Stimulated activated CD4-positive, alpha-beta T cell treated with anti-CD3 and anti-CD28 coated beads, Interleukin-15, amount 100 ng/mL, for 24 hours (primary cell): ENCODE data around the gene SPINT3.
"Not testable (repeated sequence)": the region's sequence is repeated elsewhere in the genome, so short reads cannot be mapped to it uniquely, and the experiment has no call there.

Source experiments
- DNase-seq: peaks from one replicate; pipeline ENCODE4 v3.0.0-alpha.2; 2020

Gene SPINT3

GRCh38 chr20:45501600-45501999, 13.8 kb downstream of the SPINT3 start:
- DNase-seq, result no peak

DNA sequence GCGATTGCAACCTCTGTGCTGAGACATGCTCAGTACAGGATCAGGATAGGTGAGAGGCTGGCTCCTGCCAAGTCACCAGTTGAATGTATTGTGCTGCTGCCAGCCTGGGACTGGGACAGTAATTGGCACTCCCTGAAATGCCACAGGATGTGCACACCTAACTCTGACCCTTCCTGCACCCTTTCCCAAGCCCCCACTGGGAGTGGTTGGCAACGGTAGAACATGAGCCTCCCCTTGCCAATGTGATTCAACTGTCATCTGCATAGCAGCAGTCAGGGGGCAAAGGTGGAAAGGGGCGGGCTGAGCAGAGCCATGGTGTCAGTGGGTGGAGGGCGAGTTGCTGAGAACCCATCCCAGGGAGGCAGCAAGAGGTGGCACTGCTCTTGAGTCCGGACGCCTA, 15.4 kb downstream of the SPINT3 start:
- no peak for DNase-seq

GRCh38 chr20:45497971-45498494, 17.4 kb downstream of the SPINT3 start:
- no peak for DNase-seq

DNA sequence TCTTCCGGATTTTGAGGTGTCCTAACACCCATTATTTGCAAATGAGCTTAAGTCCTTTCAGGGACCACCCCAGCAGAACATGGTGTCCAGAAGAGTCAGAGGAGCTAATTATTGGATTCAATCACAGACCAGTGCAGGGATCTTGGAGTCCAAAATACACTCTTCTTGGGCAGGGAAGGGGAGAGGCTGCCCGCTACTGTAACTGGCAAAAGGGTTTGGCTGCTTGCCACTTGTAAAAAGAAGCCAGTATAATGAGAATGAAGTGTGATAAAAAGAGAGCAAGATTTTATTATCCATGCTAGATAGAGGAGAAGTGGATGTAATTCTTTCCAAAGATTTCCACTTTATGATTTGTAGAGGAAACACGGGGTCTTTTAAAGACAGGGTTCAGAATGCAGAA, 19.3 kb downstream of the SPINT3 start:
- no peak for DNase-seq

GRCh38 chr20:45495501-45495941, 19.9 kb downstream of the SPINT3 start:
- DNase-seq, result no peak

DNA sequence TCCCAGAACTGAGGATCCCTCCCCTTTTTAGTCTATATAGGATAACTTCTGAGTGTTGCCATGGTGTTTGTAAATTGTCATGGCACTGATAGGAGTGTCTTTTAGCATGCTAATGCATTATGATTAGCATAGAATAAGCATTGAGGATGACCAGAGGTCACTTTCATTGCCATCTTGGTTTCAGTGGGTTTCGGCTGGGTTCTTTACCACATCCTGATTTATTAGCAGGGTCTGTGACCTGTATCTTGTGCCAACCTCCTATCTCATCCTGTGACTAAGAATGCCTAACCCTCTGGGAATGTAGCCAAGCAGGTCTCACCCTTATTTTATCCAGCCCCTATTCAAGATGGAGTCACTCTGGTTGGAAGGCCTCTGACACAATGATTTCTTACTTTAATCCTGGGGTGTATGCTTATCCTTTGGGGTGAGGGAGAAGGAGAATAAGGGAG, 26.3 kb downstream of the SPINT3 start:
- no peak for DNase-seq

DNA sequence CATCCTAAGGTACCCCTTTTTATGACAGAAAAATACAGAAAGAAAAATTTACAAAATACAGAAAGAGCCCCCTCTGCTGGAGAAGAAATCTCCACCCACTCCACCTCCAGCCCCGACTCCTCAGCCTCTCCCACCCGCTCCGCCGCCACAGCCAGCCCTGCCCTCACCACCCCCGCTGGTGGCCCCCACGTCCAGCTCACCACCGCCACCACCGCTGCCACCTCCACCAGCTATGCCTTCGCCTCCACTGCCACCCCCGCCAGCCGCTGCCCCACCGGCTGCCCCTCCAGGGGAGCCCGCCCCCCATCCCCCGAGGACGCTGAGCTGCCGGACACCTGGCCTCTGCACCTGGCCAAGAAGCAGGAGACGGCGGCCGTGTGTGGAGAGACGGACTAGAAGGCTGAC, 28.2 kb downstream of the SPINT3 start:
- peak; percentile 10 for DNase-seq

DNA sequence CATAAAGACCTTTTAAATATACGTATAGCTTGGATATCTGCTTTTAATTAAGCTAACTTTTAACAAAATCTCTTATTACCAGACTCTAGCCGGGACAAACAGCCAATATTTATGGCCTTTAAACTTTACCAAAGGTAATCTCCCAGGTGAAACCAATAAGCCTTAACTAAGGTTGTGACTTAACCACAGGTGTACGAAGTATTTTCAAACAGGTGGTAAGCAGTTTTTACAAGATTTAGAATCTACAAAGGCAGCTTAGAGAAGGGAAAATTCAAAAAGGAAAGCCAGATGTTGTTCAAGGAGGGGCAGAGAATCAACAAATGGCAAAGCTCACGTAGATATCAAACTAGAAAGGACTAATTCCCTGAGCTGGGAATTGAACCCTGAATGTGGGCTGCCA, 30.0 kb downstream of the SPINT3 start:
- DNase-seq, result no peak

GRCh38 chr20:45484676-45485075, 30.7 kb downstream of the SPINT3 start:
- no peak for DNase-seq

DNA sequence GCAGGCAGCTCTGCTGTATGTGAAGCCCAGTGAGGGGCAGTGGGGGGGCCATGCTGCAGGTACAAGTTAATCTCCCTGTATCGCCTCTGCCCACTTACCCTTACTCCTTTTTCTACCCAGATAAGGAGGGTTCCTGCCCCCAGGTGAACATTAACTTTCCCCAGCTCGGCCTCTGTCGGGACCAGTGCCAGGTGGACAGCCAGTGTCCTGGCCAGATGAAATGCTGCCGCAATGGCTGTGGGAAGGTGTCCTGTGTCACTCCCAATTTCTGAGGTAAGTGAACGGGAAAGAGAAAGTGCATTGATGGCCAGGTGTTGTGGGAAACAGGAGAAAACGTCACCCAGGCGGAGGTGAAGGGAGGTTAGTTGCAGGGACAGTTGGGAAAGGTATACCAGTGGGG, 35.6 kb downstream of the SPINT3 start:
- DNase-seq, result no peak

- not testable (repeated sequence) for DNase-seq
Measured at GRCh38 chr20:45477530-45478148, 37.8 kb downstream of the SPINT3 start.

GRCh38 chr20:45472286-45472685, 43.1 kb downstream of the SPINT3 start:
- not testable (repeated sequence) for DNase-seq

DNA sequence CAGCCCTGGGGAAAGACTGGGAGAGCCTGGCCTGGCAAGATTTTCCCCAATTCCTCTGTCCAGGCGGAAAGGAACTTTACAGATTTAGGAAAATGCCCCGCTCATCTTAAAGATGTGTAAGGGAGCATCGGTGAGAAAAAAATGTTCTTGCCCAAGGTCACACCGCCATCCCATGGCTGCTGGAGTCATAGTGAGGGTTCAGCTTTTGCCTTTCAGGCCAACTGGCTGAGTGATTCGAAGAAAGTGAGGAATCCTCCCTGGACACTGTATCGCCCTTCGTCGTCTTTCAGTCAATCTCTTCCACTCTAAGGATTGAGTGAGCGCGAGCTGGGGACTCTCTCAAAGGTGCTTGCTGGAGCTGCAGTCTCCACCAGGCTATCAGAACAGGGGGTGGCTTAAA, 44.5 kb downstream of the SPINT3 start:
- no peak for DNase-seq

DNA sequence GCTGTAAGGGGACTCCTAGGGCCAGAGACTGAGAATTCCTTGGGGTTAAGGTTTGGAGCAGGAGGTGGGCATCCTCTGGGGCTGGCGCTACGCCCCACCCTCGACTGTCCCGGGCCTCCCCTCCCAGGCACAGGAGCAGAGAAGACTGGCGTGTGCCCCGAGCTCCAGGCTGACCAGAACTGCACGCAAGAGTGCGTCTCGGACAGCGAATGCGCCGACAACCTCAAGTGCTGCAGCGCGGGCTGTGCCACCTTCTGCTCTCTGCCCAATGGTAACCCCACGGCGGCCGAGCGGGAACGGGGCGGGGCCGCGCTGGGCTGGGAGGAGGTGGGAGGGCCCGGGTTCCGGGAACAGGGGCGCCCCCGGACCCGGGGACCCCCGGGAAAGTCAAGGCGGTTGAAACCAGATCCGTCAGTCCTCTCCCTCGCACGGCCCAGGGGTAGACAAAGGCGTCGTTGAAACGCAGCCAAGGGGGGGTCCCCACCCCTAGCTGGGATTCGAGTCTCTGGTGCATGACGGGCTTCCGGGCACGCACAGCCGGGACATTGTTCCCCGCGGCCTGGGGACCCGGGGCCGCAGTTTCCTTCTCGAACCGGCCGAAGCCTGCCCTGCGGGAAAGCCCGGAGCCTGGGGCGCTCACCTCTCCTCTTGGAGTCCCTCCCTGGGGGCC, 45.0 kb downstream of the SPINT3 start:
- peak; percentile 56 for DNase-seq

GRCh38 chr20:45469336-45470261, 45.8 kb downstream of the SPINT3 start, which contains the start of gene WFDC2:
Gene WFDC2 (plus strand): TSS chr20:45469753. CDS start chr20:45469782, 29 bp downstream.
- DNase-seq, result peak; percentile 18

DNA sequence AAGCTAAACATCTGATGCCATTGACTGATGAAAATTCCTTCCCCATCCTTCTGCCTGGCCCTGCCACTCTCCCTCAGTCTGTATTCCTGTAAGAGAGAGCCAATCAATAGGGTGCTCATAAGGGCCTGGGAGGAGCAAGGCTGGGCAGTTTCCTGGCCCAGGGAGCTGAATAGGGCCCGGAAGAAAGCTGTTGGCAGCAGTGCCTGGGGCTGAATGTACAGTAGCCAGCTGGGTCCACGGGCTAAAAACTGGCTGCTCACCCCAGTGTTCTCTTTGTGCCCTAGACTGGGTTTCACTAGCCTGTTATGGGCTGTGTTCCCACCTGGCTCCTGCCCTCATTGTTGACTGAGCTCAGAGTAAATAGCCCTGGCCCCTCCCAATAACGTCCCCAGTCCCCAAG, 47.6 kb downstream of the SPINT3 start:
- DNase-seq, result no peak

- DNase-seq, result no peak
Measured at GRCh38 chr20:45467172-45467571, 48.2 kb downstream of the SPINT3 start.

- DNase-seq, result no peak
Measured at GRCh38 chr20:45465491-45466266, 49.7 kb downstream of the SPINT3 start.

DNA sequence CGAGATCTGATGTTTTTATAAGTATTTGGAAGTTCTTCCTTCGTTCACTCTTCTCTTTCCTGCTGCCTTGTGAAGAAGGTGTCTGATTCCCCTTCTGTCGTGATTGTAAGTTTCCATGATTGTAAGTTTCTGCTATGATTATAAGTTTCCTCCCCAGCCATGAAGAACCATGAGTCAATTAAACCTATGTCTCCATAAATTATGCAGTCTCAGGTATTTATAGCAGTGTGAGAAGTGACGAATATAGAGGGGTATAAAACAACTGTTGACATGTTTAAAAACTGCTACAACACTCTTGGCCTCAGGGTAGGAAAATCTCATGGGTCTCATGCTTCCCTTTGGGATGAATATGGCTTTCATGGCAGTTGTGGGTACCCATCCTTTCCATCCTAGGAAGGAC, 51.7 kb downstream of the SPINT3 start:
- DNase-seq, result no peak

DNA sequence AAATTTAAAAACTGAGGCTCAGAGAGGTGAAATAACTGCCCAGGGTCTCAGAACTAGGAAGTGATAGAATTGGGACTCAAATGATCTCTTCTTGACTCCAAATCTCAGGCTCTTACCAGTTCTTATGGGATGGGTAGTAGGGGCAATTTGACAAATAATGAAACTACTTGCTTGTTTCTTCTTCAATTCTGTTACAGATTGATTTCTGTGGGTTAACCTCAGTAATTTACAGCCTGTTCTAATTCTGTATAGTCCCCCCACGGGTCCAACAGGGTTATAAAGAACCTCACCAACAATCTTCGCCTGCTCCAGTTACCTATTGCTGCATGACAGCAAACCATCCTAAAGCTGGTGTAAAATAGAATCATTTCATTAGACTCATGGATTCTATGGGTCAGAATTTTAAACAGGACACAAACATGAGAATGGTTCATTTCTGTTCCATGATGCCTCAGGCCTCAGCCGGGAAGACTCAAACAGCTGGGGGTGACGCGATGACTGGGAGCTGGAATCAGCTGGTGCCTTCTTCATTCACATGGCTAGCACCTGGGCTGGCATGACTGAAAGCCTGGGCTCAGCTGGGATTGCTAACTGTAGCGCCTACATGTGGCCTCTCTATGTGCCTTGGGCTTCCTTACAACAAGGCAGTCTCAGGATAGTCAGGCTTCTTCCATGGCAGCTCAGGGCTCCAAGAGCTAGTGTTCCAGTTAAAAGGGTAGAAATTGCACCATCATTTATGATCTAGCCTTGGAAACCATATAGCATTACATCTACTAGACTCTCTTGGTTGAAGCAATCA, 52.5 kb downstream of the SPINT3 start:
- no peak for DNase-seq
